HUES6 (cell line): Measurements from ENCODE around the gene BAMBI.
A peak's percentile ranks its signal among the peaks of the same experiment; 100 is the strongest.

ENCODE experiments used
- H3K27ac ChIP-seq: 2 replicates; pipeline ENCODE4 v1.7.0; 2013; ENCODE audit warnings: low read depth, mild to moderate bottlenecking, low read length, inconsistent platforms
- H3K27me3 ChIP-seq: 2 replicates; pipeline ENCODE4 v1.6.1; 2013; ENCODE audit warnings: low read length; ENCODE audit not compliant: control insufficient read depth, insufficient read depth
- H3K36me3 ChIP-seq: 2 replicates; pipeline ENCODE4 v1.6.1; 2013; ENCODE audit warnings: low read length; ENCODE audit not compliant: control insufficient read depth, insufficient read depth
- H3K4me1 ChIP-seq: 2 replicates; pipeline ENCODE4 v1.6.1; 2013; ENCODE audit warnings: low read length; ENCODE audit not compliant: control insufficient read depth, insufficient read depth
- H3K4me3 ChIP-seq: 2 replicates; pipeline ENCODE4 v1.5.1; 2013; ENCODE audit warnings: low read depth, low read length
- H3K9ac ChIP-seq: one replicate; pipeline ENCODE4 v1.6.1; 2013; ENCODE audit warnings: mild to moderate bottlenecking, low read length
- H3K9me3 ChIP-seq: 2 replicates; pipeline ENCODE4 v1.6.1; 2013; ENCODE audit warnings: low read depth, low read length; ENCODE audit not compliant: control insufficient read depth, insufficient read depth

Gene BAMBI

GRCh38 chr10:28676326-28676967 is 874 bp upstream of the BAMBI start:
- no peaks in the 10 kb centered on the region for H3K9me3 ChIP-seq
- H3K27ac ChIP-seq: peak overlapping the region; percentile 88; the same call in 1 of the 2 replicates
- H3K9ac ChIP-seq: peak overlapping the region; percentile 91
- H3K4me3 ChIP-seq: peak overlapping the region; percentile 73
- H3K36me3 ChIP-seq: peaks cover 29% of the 10 kb centered on the region
- no peaks in the 10 kb centered on the region; the same call in 1 of the 2 replicates for H3K27me3 ChIP-seq
- H3K4me1 ChIP-seq: peaks cover 20% of the 10 kb centered on the region; the same call in 1 of the 2 replicates

GRCh38 chr10:28677888-28678686 is 766 bp downstream of the BAMBI start:
- peak overlapping the region; percentile 96 for H3K27ac ChIP-seq
- H3K27me3 ChIP-seq: no peaks in the 10 kb centered on the region; the same call in 1 of the 2 replicates
- H3K9ac ChIP-seq: peak overlapping the region; percentile 91
- H3K4me3 ChIP-seq: peak overlapping the region; percentile 100
- H3K9me3 ChIP-seq: no peaks in the 10 kb centered on the region
- H3K36me3 ChIP-seq: peaks cover 45% of the 10 kb centered on the region
- H3K4me1 ChIP-seq: peaks cover 22% of the 10 kb centered on the region; the same call in 1 of the 2 replicates

- Histone ChIP-seq H3K9ac (peak overlapping the region; percentile 91), H3K36me3 (peaks cover 51% of the 10 kb centered on the region), H3K4me1 (peaks cover 22% of the 10 kb centered on the region; the same call in 1 of the 2 replicates), H3K27ac (peak overlapping the region; percentile 96; the same call in 1 of the 2 replicates), H3K9me3 (no peaks in the 10 kb centered on the region), H3K27me3 (no peaks in the 10 kb centered on the region; the same call in 1 of the 2 replicates), H3K4me3 (peak overlapping the region; percentile 100)
Measured at GRCh38 chr10:28678687-28679457, 1.6 kb downstream of the BAMBI start.

- H3K27ac ChIP-seq: peak overlapping the region; percentile 96; the same call in 1 of the 2 replicates
- no peaks in the 10 kb centered on the region for H3K9me3 ChIP-seq
- H3K4me3 ChIP-seq: peak overlapping the region; percentile 100
- peaks cover 23% of the 10 kb centered on the region for H3K4me1 ChIP-seq
- H3K27me3 ChIP-seq: no peaks in the 10 kb centered on the region; the same call in 1 of the 2 replicates
- peak overlapping the region; percentile 91 for H3K9ac ChIP-seq
- H3K36me3 ChIP-seq: peaks cover 57% of the 10 kb centered on the region
Measured at GRCh38 chr10:28679581-28680357, 2.4 kb downstream of the BAMBI start.

GRCh38 chr10:28680358-28680752 is 3.0 kb downstream of the BAMBI start:
- Histone ChIP-seq H3K4me3 (peak overlapping the region; percentile 100), H3K27ac (no peak overlapping the region; the same call in 1 of the 2 replicates), H3K27me3 (no peaks in the 10 kb centered on the region; the same call in 1 of the 2 replicates), H3K4me1 (peaks cover 25% of the 10 kb centered on the region), H3K9me3 (no peaks in the 10 kb centered on the region), H3K9ac (peak overlapping the region; percentile 91), H3K36me3 (peaks cover 57% of the 10 kb centered on the region)

- Histone ChIP-seq H3K4me1 (peaks cover 29% of the 10 kb centered on the region), H3K9me3 (no peaks in the 10 kb centered on the region), H3K27me3 (no peaks in the 10 kb centered on the region), H3K4me3 (peak overlapping the region; percentile 100), H3K9ac (peak overlapping the region; percentile 91), H3K36me3 (peaks cover 57% of the 10 kb centered on the region), H3K27ac (no peak overlapping the region)
Measured at GRCh38 chr10:28681291-28681763, 4.0 kb downstream of the BAMBI start.

- peak overlapping the region; percentile 100; the same call in 1 of the 2 replicates for H3K4me3 ChIP-seq
- no peak overlapping the region for H3K27ac ChIP-seq
- H3K27me3 ChIP-seq: no peaks in the 10 kb centered on the region
- H3K4me1 ChIP-seq: peaks cover 36% of the 10 kb centered on the region
- peak overlapping the region; percentile 91 for H3K9ac ChIP-seq
- no peaks in the 10 kb centered on the region for H3K9me3 ChIP-seq
- H3K36me3 ChIP-seq: peaks cover 57% of the 10 kb centered on the region
Measured at GRCh38 chr10:28681928-28682750, 4.8 kb downstream of the BAMBI start.

- H3K9ac ChIP-seq: no peak overlapping the region
- H3K27ac ChIP-seq: peak overlapping the region; percentile 1; the same call in 1 of the 2 replicates
- H3K9me3 ChIP-seq: no peaks in the 10 kb centered on the region
- H3K4me3 ChIP-seq: no peak overlapping the region
- peaks cover 51% of the 10 kb centered on the region for H3K4me1 ChIP-seq
- H3K36me3 ChIP-seq: peaks cover 47% of the 10 kb centered on the region
- no peaks in the 10 kb centered on the region for H3K27me3 ChIP-seq
Measured at GRCh38 chr10:28684157-28684985, 7.0 kb downstream of the BAMBI start.

GRCh38 chr10:28684986-28685580 is 7.8 kb downstream of the BAMBI start:
- Histone ChIP-seq H3K4me1 (peaks cover 52% of the 10 kb centered on the region), H3K27me3 (no peaks in the 10 kb centered on the region), H3K4me3 (no peak overlapping the region), H3K27ac (peak overlapping the region; percentile 1; the same call in 1 of the 2 replicates), H3K9ac (no peak overlapping the region), H3K36me3 (peaks cover 42% of the 10 kb centered on the region), H3K9me3 (no peaks in the 10 kb centered on the region)
